NCI-H187 treated with DMSO at 0.1 percent for 48 hours (cell line): Measurements from ENCODE around the gene PXMP2.
"Not testable (repeated sequence)": the region's sequence is repeated elsewhere in the genome, so short reads cannot be mapped to it uniquely, and the experiment has no call there.

ENCODE experiments used
- DNase-seq: peaks from one replicate; lab custom pipeline; 2025; lab: John Stamatoyannopoulos, UW

Gene PXMP2

GRCh38 chr12:132753670-132754069 is 66.3 kb downstream of the PXMP2 start:
- DNase-seq, result not testable (repeated sequence)

GRCh38 chr12:132754160-132754932 is 67.0 kb downstream of the PXMP2 start:
- DNase-seq, result no peak
